Suppressor macrophage treated with lipopolysaccharide for 1 hour (primary cell): ENCODE results near the gene PPP2R3C.
"Not testable (repeated sequence)": the region's sequence is repeated elsewhere in the genome, so short reads cannot be mapped to it uniquely, and the experiment has no call there.

Experiments
- DNase-seq, 3 donors: peaks; one replicate each; pipeline ENCODE4 v3.0.0-alpha.2; 2020 to 2022

Gene PPP2R3C

DNA sequence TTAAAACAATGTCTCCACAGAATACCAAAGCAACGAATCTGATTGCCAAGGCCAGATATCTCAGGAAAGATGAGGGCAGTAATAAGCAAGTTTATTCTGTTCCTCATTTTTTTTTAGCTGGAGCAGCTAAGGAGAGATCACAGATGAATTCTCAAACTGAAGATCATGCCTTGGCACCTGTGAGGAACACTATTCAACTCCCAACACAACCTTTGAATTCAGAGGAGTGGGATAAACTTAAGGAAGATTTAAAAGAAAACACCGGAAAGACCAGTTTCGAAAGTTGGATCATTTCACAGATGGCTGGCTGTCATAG, 1.6 kb upstream of the PPP2R3C start:
- peak; percentile 4 to 23 (median 7) for DNase-seq

DNA sequence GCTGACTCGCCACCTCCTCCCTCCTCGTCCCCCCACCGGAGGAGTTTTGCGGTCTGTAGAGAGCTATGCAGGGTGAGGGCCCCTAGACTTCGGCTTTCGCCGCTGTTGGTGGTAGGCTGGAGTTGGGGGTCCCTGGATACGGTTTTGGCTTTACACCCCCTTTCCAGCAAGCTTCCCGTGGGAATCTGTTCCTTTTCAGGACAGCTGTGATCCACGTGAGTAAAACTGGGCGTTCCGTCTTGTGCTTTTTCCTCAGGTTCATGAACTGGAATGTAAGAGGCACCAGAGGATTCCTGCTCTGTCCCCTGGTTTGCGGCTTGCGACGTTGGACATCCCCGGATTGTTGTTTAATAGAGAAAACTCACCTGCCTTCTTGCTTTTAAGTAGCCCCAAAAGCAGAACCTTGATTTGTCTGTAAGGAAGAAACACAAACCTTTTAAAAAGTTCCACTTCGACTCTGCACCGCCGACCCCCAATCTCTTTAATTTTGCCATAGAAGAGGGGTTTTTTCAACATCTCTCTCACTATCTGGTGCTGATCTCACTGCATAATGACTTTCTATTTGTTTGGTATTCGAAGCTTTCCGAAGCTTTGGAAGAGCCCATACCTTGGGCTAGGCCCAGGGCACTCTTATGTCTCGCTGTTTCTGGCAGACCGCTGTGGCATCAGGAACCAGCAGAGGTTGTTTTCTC, 1.1 kb upstream of the PPP2R3C start:
- DNase-seq: peak in 2 of 3 donors; percentile 14 to 19

- DNase-seq: peak in 2 of 3 donors; percentile 16 to 22
These were observed 534 bp downstream of the PPP2R3C start for GRCh38 chr14:35121026-35121886.

- no peak for DNase-seq
These were observed 4.7 kb downstream of the PPP2R3C start for GRCh38 chr14:35117112-35117511.

GRCh38 chr14:35116242-35116641, 5.5 kb downstream of the PPP2R3C start:
- no peak for DNase-seq

DNA sequence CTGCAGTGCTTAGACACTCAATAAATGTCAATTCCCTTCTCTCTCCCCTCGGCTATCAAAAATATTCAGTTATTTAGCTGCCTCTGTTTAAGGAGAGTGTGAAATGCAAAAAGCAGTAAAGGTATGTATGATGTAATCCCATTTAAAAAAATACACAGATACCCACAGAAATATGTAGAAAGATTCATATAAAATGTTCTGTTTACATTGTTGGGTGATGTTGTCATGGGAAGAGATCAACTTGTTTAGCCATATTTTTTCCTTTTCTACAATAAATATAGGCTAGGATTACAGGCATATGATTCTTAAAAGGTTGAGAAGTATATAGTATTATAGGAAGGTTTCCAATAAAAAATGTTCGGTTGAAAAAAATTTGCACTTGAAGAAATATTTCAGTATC, 7.8 kb downstream of the PPP2R3C start:
- DNase-seq: no peak

DNA sequence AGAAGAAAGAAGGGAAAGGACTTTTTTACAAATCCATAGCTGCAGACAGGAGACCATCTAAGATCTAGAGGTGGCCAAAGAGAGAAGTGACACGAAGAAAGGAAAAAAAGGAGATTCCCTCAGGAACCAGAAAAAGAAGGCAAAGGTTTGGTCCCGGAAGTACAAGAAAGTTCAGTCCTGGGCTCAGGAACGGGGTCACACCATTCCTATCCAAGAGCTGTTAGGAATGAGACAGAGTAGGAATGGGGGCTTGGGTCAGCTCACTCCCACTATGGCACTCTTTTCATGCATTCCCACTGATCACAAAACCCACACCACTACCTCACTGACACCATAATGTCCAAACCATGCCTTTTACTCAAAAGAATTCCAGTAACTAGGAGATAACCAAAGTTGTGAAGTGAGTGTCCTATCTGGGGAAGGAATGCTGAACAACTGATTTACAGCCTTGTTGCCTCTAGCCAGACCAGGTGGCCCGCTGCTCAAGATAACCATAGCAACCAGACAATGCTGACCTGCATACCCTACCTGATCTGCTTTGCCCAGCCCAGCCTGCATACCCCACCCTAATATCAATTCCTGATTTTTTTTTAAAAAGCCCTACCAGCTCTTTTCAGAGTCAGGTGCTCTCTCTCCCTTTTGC, 8.4 kb downstream of the PPP2R3C start:
- DNase-seq: no peak

GRCh38 chr14:35112641-35113040, 9.1 kb downstream of the PPP2R3C start:
- DNase-seq: no peak

GRCh38 chr14:35107866-35108265, 13.9 kb downstream of the PPP2R3C start:
- no peak for DNase-seq

- not testable (repeated sequence) for DNase-seq
These were observed 27.1 kb downstream of the PPP2R3C start for GRCh38 chr14:35094645-35095044.

DNA sequence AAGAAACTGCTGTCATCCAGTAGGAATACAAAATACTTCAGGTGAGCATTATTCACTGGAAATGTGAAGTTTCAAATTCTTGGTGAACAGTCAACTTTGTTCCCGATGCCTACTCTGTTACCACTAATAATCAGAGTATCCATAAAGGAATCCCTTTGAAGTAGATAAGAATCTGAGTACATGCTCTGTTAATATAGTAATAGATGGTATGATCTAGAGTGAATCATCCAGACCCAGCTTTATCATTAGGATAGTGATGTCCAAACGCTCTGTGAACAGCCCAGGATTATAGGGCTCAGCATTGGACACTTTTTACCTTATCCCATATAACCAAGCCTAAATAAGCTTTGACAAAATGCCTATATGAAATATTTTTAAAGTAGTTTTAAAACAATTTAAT, 33.3 kb downstream of the PPP2R3C start:
- DNase-seq: no peak

- no peak for DNase-seq
These were observed 36.3 kb downstream of the PPP2R3C start for GRCh38 chr14:35085441-35085840.

DNA sequence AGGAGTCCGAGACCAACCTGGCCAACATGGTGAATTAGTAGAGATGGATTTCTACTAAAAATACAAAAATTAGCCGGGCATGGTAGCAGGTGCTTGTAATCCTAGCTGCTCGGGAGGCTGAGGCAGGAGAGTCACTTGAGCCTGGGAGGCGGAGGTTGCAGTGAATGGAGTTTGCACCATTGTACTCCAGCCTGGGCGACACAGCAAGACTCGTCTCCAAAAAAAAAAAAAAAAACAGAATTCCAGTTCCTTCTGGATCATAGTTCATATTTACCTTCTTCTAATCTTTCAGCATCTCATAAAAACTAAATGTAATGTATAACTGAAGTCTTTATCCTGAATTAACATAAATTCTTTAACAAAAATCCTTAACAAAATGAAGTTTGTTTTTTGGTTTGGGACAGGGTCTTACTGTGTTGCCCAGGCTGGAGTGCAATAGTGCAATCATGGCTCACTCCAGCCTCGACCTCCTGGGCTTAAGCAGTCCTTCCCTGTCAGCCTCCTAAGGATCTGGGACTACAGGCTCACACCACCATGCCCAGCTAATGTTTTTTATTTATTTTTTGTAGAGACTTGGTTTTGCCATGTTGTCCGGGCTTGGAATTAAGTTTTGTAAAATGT, 38.1 kb downstream of the PPP2R3C start:
- DNase-seq: no peak

GRCh38 chr14:35079742-35080141, 42.0 kb downstream of the PPP2R3C start:
- DNase-seq: no peak

DNA sequence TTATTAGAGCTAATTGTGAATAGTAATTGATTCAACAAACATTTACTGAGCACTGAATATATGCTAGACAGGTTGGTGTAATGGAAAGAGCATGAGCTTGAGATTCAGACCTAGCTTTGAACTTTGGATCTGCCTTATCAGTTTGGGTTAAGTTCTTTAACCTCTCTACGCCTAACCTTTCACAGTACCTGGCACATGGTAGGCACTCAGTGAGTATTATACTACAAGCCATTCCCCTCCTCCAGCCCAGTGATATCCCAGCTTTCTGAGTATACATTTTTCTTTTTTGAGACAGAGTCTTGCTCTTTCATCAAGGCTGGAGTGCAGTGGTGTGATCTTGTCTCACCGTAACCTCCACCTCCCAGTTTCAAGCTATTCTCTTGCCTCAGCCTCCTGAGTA, 43.7 kb downstream of the PPP2R3C start:
- DNase-seq: no peak

DNA sequence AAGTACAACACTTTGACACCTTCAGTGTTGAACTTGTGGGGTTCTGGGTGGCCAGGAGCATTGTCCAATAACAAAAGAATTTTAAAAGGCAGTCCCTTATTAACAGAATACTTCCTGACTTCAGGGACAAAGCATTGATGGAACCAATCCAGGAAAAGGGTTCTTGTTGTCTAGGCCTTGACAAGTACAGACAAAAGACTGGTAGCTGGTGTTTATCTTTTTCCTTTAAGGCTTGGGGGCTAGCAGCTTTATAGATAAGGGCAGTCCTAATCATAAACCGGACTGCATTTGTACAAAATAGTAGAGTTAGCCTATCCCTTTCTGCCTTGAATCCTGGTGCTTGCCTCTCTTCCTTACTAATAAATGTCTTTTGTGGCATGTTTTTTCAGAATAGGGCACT, 48.3 kb downstream of the PPP2R3C start:
- no peak for DNase-seq

DNA sequence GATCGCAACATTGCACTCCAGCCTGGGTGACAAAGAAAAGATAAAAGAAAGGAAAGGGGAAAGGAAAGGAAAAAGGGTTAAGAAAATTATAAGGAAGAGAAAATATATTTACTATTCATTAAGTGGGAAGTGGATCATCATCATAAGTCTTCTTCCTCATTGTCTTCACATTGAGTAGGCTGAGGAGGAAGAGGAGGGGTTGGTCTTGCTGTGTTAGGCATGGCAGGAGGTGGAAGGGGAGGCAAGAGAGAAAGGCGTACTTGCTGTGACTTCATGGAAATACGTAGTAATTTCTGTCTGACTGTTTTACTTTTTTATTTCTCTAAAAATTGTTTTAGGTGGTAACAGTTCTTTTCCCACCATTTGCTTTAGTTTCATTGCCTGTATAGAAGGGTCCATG, 49.6 kb downstream of the PPP2R3C start:
- peak; percentile 12 to 31 (median 23) for DNase-seq

DNA sequence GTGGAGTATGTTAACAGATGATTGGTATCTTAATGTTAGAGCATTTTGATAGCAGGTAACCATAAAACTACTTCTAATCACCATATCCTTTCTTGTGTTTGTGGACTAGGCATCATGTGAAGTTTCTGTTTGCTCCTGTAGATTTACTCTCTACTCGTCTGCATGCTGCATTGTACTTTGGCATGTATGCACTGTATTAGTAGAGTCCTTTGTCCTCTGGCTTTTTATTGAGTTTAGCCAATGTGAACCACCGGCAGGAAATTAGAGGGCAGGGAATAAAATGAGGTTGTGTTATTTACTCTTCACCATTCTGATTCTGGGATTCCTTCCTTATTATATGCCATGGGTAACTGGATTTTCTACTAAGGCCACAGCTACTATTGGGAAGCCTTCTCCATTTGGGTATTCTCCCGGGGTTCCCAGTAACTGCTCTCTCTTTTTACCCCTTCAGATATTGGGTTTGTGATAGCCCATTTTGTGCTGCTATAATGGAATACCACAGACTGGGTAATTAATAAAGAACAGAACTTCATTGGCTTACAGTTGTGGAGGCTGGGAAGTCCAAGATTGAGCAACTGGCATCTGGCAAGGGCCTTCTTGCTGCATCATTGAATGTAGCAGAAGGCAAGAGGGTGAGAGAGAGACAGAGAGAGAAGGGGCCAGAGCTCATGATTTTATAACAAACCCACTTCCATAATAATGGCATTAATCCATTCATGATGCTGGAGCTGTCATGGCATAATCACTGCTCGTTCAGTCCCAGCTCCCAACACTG, 53.4 kb downstream of the PPP2R3C start:
- peak; percentile 62 to 64 (median 63) for DNase-seq

DNA sequence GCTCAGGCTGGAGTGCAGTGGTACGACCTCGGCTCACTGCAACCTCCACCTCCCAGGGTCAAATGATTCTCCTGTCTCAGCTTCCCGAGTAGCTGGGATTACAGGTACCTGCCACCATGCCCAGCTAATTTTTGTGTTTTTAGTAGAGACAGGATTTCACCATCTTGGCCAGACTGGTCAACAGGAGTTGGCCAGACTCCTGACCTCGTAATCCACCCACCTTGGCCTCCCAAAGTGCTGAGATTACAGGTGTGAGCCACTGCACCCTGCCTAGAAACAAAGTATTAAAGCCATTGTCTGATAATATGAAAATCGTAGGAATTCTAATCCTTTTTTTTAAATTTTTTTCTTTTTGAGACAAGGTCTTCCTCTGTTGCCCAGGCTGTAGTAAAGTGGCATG, 56.1 kb downstream of the PPP2R3C start:
- not testable (repeated sequence) for DNase-seq

DNA sequence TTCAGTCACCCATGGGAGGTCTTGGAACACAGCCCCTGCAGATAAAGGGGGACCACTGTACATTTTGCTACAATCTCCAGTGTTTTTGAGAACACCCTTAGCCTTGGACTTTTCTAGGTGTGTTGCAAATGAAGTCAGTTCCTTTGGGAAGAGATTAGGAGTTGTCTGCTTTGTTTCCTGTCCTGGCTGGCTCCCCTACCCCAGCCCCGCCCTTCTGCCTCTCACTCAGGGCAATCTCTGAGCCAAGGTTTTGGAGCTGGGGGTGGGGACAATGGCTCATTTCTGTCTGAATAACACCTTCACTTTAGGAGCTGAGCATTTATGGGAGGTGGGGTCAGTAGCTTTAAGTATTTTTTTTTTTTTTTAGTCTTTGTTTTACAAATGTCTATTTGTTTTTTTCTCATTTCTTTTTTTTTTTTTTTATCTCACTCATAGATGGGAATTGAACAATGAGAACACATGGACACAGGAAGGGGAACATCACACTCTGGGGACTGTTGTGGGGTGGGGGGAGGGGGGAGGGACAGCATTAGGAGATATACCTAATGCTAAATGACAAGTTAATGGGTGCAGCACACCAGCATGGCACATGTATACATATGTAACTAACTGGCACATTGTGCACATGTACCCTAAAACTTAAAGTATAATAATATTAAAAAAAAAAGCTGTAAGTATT, 60.5 kb downstream of the PPP2R3C start:
- DNase-seq: not testable (repeated sequence)

- no peak for DNase-seq
These were observed 69.2 kb downstream of the PPP2R3C start for GRCh38 chr14:35052637-35053036.

DNA sequence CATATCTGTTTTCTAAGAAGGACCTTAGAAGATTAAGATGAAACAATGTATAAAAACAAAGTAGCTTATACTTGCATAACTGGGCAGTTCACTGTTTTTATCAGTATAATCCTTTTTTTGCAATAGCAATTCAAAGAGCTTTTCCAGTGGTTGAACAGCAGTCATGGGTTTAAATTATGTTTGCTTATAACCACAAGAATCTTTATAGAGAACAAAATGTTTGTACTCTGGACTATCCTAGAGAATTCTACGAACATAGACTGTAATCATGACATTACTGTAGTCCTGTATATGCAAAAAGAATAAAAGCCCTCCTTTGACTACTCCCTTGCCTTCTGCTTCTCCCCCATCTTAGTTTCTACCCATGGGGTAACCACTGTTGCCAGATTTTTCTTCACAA, 70.0 kb downstream of the PPP2R3C start:
- no peak for DNase-seq
